Measurements from ENCODE around the gene MAGI2.
A peak's percentile ranks its signal among the peaks of the same experiment; 100 is the strongest.

MAGI2 gene

DNA sequence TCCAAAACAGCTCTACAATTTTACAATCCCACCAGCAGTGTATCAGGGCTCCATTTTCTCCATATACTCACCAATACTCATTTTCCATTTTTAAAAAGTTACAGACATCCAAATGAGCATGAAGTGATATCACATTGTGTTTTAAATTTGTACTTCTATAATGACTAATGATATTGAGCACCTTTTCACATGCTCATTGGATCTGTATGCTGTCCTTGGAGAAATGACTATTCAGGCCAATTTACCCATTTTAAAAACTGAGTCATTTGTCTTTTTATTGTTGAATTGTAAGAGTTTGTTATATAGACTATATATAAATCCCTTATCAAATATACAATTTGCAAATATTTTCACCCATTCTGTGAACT lies 162.0 kb downstream of the MAGI2 start:
- no peak for TF ChIP-seq CTCF (conservative IDR thresholded peaks at IDR 0.05; ENCODE audit: low read length)
- DNase-seq (ENCODE audit: low read depth) = no peak
- no peak overlapping the region for H3K4me3 ChIP-seq (ENCODE audit: low read length)

DNA sequence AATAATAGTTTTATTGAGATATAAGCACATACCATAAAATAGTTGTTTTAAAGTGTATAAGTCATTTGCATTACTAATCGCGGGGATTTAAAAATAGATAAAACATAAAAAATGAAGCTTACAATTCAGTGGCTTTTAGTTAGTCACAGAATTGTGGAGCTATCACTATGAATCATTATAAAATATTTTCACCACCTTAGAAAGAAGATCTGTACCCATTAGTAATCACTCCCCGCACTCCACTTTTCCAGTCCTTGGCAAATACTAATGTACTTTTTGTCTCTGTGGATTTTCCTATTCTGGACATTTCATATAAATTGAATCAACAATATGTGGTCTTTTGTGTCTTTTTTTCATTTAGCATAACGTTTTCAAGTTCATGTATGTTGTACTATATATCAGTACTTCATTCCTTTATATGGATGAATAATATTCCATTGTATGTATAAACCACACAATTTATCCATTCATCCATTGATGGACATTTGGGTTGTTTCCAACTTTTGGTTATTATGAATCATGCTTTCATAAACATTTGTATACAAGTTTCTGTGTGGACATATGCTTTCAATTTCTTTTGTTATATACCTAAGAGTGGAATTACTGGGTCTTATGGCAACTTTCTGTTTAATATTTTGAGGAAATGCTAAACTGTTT lies 162.5 kb downstream of the MAGI2 start:
- TF ChIP-seq CTCF (conservative IDR thresholded peaks at IDR 0.05; ENCODE audit: low read length) = no peak
- H3K4me3 ChIP-seq (ENCODE audit: low read length) = no peak overlapping the region
- no peak for DNase-seq (ENCODE audit: low read depth)

DNA sequence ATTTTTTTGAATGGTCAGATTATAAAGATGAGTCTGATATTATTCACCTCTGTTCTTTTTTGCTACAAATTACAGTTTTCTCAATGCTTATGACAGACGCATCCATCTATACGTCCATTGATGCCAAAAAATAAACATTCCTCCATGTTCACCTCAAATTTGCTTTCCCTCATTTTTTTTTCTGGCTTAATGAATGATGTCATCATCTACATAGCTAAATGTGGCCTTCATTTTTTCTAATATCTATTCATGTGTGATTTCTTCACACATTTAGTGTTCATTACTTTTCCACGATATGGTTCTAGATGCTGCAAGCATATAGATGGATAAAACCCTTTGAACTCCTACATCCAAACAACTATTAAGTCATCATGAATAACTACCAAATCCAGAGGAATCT lies 163.1 kb downstream of the MAGI2 start:
- DNase-seq (ENCODE audit: low read depth) = no peak
- H3K4me3 ChIP-seq (ENCODE audit: low read length) = no peak overlapping the region
- TF ChIP-seq CTCF (conservative IDR thresholded peaks at IDR 0.05; ENCODE audit: low read length) = no peak

- H3K4me3 ChIP-seq (ENCODE audit: low read length) = no peak overlapping the region
- DNase-seq (ENCODE audit: low read depth) = no peak
- TF ChIP-seq CTCF (conservative IDR thresholded peaks at IDR 0.05; ENCODE audit: low read length) = no peak
These were observed 164.8 kb downstream of the MAGI2 start for GRCh38 chr7:79288655-79289054.

GRCh38 chr7:79287981-79288380 lies 165.5 kb downstream of the MAGI2 start:
- H3K4me3 ChIP-seq (ENCODE audit: low read length) = no peak overlapping the region
- peak; percentile 60 for DNase-seq (ENCODE audit: low read depth)
- TF ChIP-seq CTCF (conservative IDR thresholded peaks at IDR 0.05; ENCODE audit: low read length) = no peak

DNA sequence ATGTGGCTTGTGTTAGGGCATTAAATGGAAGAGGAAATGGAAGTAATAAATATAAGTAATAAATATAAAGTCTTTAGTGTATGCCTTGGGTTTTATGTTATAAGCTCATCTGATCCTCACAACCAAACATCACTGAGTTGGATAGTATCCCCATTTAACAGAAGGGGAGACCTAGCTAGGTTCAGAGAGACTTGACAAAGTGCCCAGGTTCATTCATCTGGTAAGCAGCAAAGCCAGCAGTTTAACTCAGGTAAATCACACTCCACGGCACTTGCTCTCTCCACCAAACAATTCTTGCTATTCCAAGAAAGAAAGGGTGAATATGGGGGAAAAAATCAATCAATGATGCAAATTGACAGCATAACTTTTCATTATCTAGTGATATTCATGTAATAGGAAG lies 167.3 kb downstream of the MAGI2 start:
- no peak for TF ChIP-seq CTCF (conservative IDR thresholded peaks at IDR 0.05; ENCODE audit: low read length)
- DNase-seq (ENCODE audit: low read depth) = no peak
- H3K4me3 ChIP-seq (ENCODE audit: low read length) = no peak overlapping the region

GRCh38 chr7:79285756-79286155 lies 167.7 kb downstream of the MAGI2 start:
- no peak overlapping the region for H3K4me3 ChIP-seq (ENCODE audit: low read length)
- no peak for TF ChIP-seq CTCF (conservative IDR thresholded peaks at IDR 0.05; ENCODE audit: low read length)
- DNase-seq (ENCODE audit: low read depth) = no peak
